ENCODE measurements around the gene OR52N5.

DNA sequence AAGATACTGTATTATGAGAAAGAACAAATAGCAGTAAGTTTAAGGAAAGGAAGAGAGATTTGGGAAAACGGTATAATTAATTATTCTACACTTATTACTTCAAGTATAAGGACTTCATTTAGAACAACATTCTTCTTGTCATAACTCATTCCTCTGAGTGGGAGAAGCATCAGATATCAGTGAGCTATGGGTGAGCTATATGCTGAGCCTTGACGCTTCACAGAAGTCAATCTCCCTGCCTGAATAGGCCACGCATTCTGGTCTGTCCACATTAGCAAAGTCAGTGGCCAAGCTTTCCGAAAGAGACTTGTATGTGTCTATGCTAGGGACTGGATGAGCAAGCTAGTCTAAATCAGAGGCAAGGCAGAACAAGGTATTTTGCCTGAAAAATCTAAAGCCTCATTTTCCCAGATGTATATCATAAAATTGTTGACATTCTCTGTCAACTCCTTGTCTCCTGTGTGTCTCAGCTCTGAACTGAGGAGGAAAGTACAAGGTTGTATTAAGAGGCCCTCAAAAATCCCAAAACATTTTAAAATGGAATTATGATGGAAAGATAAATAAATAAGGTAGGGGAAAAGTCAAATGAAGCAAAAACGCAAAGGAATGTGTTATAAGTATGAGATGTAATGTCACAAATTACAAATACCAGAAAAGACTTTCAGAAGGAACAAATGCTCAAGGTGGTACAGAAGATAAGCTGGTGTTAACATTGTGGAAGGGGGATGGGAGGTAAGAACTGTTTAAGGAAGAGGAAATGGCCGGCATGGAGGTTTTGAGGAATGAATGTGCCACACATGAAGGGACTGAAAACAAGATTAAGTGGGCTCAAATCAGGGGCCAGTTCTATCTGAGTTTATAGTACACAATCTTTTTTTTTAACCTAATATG lies 27.0 kb upstream of the OR52N5 start:
- TF ChIP-seq CTCF (IDR thresholded peaks at IDR 0.05) (no peak), POLR2A (IDR thresholded peaks at IDR 0.05) (no peak)
